Heart right ventricle (tissue), 16 donors: ENCODE results near the gene RFFL. TPM values are rescaled to one million over a fixed set of nuclear protein-coding genes. Genes with fewer than 3 reads are reported as not detected.
"Not testable (repeated sequence)": the region's sequence is repeated elsewhere in the genome, so short reads cannot be mapped to it uniquely, and the experiment has no call there.

ENCODE experiments used
- ATAC-seq, 8 donors: fragments of 200-7000 bp; cut with Tn5 transposase; one replicate each; pipeline ENCODE4 v1.9.1; 2020; ENCODE audit warnings: mild to moderate bottlenecking in 8 of 8, moderate library complexity in 8 of 8, moderate number of reproducible peaks in 1 of 8
- DNase-seq, 2 donors: peaks; one replicate each; pipeline ENCODE4 v3.0.0-alpha.2; 2020
- H3K27ac ChIP-seq, 10 donors: fragments of 200-600 bp; sonication (generic) in 2 of 10; one replicate each; pipeline versions ENCODE4 v1.5.0 to v1.8.0; 2020 to 2022; ENCODE audit warnings: mild to moderate bottlenecking in 3 of 10
- H3K27me3 ChIP-seq, 7 donors: fragments of 200-600 bp; one replicate each; pipeline ENCODE4 v1.8.0; 2021 to 2022; ENCODE audit warnings: mild to moderate bottlenecking in 2 of 7
- H3K36me3 ChIP-seq, 9 donors: fragments of 200-600 bp; sonication (generic) in 1 of 9; one replicate each; pipeline versions ENCODE4 v1.5.0 to v1.8.0; 2020 to 2022; ENCODE audit warnings: mild to moderate bottlenecking in 2 of 9
- H3K4me1 ChIP-seq, 9 donors: fragments of 200-600 bp; sonication (generic) in 1 of 9; one replicate each; pipeline versions ENCODE4 v1.5.0 to v1.8.0; 2020 to 2022; ENCODE audit warnings: mild to moderate bottlenecking in 4 of 9
- H3K4me3 ChIP-seq, 10 donors: fragments of 200-600 bp; sonication (generic) in 2 of 10; one replicate each; pipeline versions ENCODE4 v1.5.0 to v1.8.0; 2020 to 2022; ENCODE audit warnings: mild to moderate bottlenecking in 7 of 10, moderate library complexity in 2 of 10
- H3K9me3 ChIP-seq, 11 donors: fragments of 200-600 bp in 10 of 11; sonication (generic) in 2 of 11; one replicate each; pipeline versions ENCODE4 v1.5.0 to v1.8.0; 2013 to 2022; ENCODE audit warnings: mild to moderate bottlenecking in 2 of 11, control low read depth in 1 of 11, moderate library complexity in 1 of 11
- WGBS, 2 donors: extraction: QIAGEN DNeasy Blood & Tissue Kit; methylation state at CpG; one replicate each; pipeline ENCODE4 v1.1.7; 2013; ENCODE audit warnings: inconsistent platforms in 1 of 2; 5-methylcytosine and 5-hydroxymethylcytosine counted together
- intact Hi-C, 10 donors: fragments of 100-400 bp; cut with DNase I; formaldehyde crosslinking; loops; one replicate each; pipeline versions ENCODE4 v1.11.1 to v1.14.2; 2022
- polyA plus RNA-seq, 2 donors: library from polyadenylated mRNA; stranded (reverse); fragments of 200-250 nt; gene quantifications; one replicate each; pipeline ENCODE4 v1.2.3, GENCODE V29; 2013
- total RNA-seq, 10 donors: library from RNA; stranded (reverse); fragmentation: NEBNext Ultra II Directional in 3 of 10; extraction: Animal tissue kit (Norgen Biotek cat#: 25700) in 3 of 10; gene quantifications; one replicate each; pipeline versions ENCODE4 v1.2.1 to v1.2.4, GENCODE V29; 2021 to 2023
- TF ChIP-seq, protein P1 (sequence below), 9 donors: fragments of 200-600 bp; sonication (generic) in 2 of 9; IDR thresholded peaks; one replicate each; pipeline versions ENCODE4 v1.5.0 to v1.8.0; 2021 to 2022; ENCODE audit warnings: antibody characterized with exemption in 9 of 9, mild to moderate bottlenecking in 5 of 9, moderate library complexity in 1 of 9
- donor health status: Arrhythmogenic right ventricular cardiomyopathy.
- donor health status: ischemic (EF 13 %, LVEDD 7.1; RV severe dilation, severe dysfunction).
- donor health status: healthy with polysubstance abuse.
- donor health status: DM: no; HTN: yes; CAD: no.
- donor health status: DM: no; HTN: no; CAD: no.
- donor health status: ischemic (EF 25% LVEDD 6.9; RV normal size, moderate dysfunction).
- donor health status: ischemic (EF 25% LVEDD 5.7; RV mildly dilated, moderate dysfunction).
- donor health status: healthy.
- donor health status: DM: yes; HTN: yes; CAD: no.
- donor health status: Ischemic cardiomyopathy.
- donor health status: ischemic (EF 35%, LVEDD 5.7; RV mildly dilated, moderate dysfunction).
- donor health status: nonischemic (EF 11% LVEDD 7.7; RV severe dilation, severe dysfunction).
- donor health status: DM: yes; HTN: yes; CAD: no.
- donor health status: PGD.
- donor health status: ischemic (EF 29% LVEDD 5.4; RV normal size, mild dysfunction).
- donor health status: nonischemic (EF 23%, LVEDD 6.1; RV moderate dilation, normal function).

RFFL gene
- total and polyA plus RNA-seq, 12 donors = 2.3 to 19.3 (median 13.5) TPM

DNA sequence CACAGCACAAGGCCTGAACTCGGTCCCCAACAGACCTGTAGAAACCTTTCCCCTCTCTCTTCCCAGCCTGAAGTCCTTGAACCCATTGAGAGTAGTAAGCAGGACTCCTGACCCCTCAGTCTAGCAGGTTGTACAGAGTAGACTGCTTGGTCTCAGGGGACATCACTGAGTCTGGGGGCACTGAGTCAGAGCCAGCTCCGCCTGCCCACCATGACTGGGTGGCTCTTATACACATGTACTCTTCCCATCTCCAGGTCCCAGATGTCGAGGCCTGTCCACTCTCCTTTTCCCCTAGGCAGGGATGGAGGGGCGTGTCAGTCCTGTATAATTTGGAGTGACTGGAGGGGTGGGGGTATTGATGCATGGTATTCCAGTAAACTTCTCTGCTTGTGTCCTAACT is 59.7 kb downstream of the RFFL start:
- ATAC-seq (no peak), DNase-seq (no peak)
- Histone ChIP-seq H3K36me3 (peaks cover 0 to 95% (median 17%) of the 10 kb centered on the region in 9 donors), H3K27me3 (no peaks in the 10 kb centered on the region), H3K4me1 (peaks cover 0 to 19% (median 7%) of the 10 kb centered on the region in 9 donors), H3K27ac (peak overlapping the region in 1 of 10 donors; percentile 49), H3K4me3 (no peak overlapping the region), H3K9me3 (no peaks in the 10 kb centered on the region)
- TF ChIP-seq, protein P1, sequence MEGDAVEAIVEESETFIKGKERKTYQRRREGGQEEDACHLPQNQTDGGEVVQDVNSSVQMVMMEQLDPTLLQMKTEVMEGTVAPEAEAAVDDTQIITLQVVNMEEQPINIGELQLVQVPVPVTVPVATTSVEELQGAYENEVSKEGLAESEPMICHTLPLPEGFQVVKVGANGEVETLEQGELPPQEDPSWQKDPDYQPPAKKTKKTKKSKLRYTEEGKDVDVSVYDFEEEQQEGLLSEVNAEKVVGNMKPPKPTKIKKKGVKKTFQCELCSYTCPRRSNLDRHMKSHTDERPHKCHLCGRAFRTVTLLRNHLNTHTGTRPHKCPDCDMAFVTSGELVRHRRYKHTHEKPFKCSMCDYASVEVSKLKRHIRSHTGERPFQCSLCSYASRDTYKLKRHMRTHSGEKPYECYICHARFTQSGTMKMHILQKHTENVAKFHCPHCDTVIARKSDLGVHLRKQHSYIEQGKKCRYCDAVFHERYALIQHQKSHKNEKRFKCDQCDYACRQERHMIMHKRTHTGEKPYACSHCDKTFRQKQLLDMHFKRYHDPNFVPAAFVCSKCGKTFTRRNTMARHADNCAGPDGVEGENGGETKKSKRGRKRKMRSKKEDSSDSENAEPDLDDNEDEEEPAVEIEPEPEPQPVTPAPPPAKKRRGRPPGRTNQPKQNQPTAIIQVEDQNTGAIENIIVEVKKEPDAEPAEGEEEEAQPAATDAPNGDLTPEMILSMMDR (IDR thresholded peaks at IDR 0.05) = no peak
- intact Hi-C loops = no loop called here
- WGBS, 2 donors = 89 to 93% methylated on average over 4 of the region's 4 CpGs

DNA sequence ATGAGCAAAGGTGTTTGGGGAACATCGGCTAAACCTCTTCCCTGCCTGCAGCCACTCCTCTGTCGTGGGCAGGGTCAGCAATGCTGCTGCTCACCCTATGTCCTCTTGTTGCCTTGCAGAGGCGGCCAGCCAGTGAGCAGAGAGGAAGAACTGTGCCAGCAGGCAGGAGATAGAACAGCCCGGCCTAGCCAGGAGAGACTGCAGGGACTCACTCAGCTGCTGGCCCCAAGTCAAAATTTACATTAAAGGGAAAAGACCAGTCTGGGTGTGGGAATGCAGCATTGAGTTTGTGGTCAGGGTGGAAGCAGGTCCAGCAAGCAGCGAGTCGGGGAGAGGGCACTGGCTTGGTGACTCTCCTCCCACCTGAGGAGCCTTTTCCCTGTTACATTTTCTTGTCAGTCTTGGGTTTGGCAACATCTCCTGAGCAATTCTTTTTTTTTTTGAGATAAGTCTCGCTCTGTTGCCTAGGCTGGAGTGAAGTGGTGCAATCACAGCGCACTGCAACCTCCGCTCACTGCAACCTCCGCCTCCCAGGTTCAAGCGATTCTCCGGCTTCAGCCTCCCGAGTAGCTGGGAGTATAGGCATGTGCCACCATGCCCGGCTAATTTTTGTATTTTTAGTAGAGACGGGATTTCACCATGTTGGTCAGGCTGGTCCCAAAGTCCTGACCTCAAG is 60.5 kb downstream of the RFFL start:
- H3K27ac ChIP-seq = peak overlapping the region in 8 of 10 donors; percentile 20 to 56 (median 42)
- intact Hi-C loops = no loop called here
- H3K27me3 ChIP-seq = no peaks in the 10 kb centered on the region
- peak; percentile 42 to 52 for DNase-seq
- H3K4me3 ChIP-seq = no peak overlapping the region
- TF ChIP-seq, protein P1 (IDR thresholded peaks at IDR 0.05) = no peak
- 63 to 76% methylated on average over 15 of the region's 15 CpGs for WGBS, 2 donors
- ATAC-seq = peak; percentile 72 to 92 (median 80)
- H3K9me3 ChIP-seq = no peaks in the 10 kb centered on the region
- peaks cover 0 to 26% (median 12%) of the 10 kb centered on the region in 9 donors for H3K4me1 ChIP-seq
- peaks cover 0 to 97% (median 21%) of the 10 kb centered on the region in 9 donors for H3K36me3 ChIP-seq

DNA sequence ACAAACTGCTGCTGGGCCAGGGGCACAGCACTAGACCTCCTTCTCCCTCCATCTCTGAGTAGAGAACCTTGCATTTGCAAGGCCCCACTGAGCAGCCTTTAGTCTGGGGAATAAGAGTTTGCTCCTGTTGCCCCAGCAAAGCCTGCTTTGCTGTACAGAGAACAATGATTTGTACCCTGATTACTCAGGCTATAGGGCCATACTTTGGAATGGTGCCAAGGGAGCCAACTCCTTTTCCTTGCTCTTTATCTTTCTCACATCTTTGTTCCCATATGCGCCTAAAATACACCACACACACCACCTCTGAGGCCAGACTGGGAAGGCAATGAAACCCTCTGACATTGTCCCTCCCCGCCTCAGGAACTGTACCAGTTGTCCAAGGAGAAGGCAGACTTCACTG is 62.0 kb downstream of the RFFL start:
- DNase-seq (no peak), ATAC-seq (no peak)
- Histone ChIP-seq H3K9me3 (no peaks in the 10 kb centered on the region), H3K4me3 (no peak overlapping the region), H3K27ac (peak overlapping the region in 1 of 10 donors; percentile 28), H3K27me3 (no peaks in the 10 kb centered on the region), H3K4me1 (peaks cover 9 to 39% (median 24%) of the 10 kb centered on the region in 9 donors), H3K36me3 (peaks cover 0 to 96% (median 24%) of the 10 kb centered on the region in 9 donors)
- TF ChIP-seq, protein P1 (IDR thresholded peaks at IDR 0.05) = no peak
- intact Hi-C loops = no loop called here
- WGBS, 2 donors = 83 to 87% methylated on average over 2 of the region's 2 CpGs

DNA sequence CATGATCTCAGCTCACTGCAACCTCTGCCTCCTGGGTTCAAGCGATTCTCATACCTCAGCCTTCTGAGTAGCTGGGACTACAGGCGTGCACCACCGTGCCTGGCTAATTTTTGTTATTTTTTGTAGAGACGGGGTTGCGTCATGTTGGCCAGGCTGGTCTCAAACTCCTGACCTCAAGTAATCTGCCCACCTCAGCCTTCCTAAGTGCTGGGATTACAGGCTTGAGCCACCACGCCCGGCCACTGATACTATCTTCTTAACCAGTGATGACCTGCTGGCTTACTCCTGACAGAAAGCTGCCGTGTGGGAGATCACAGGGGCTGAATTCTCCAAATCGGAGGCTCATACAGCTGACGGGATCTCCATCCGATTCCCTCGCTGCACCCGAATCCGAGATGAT is 62.5 kb downstream of the RFFL start:
- H3K27me3 ChIP-seq, intact Hi-C loops, H3K4me3 ChIP-seq, H3K9me3 ChIP-seq, DNase-seq, H3K27ac ChIP-seq, ATAC-seq: not testable (repeated sequence)
- WGBS, 2 donors = 91 to 93% methylated on average over 14 of the region's 14 CpGs
- Histone ChIP-seq H3K36me3 (peaks cover 0 to 96% (median 24%) of the 10 kb centered on the region in 9 donors), H3K4me1 (peaks cover 9 to 40% (median 27%) of the 10 kb centered on the region in 9 donors)

DNA sequence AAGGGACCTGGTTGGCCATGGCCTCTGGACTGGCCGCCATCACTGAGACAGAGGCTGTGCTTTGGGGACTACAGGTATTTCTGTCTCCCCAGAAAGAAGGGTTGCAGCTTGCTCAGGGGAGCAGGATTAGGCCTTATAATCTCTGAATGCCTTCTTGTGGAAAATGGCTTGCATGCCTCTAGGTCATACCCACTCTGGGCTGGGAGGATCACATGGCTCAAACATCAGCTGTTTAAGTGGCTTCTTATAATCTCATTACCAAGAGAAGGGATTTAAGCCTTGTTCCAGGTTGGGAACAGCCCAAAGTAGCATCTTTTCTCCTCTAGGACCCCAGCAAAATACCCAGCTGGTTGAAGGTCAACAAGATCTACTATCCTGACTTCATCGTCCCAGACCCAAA is 64.1 kb downstream of the RFFL start:
- DNase-seq (no peak), ATAC-seq (no peak)
- peaks cover 9 to 40% (median 27%) of the 10 kb centered on the region in 9 donors for H3K4me1 ChIP-seq
- peaks cover 0 to 96% (median 37%) of the 10 kb centered on the region in 9 donors for H3K36me3 ChIP-seq
- intact Hi-C loops = loop anchor here in 9 of 10 donors (2.0 to 10.0 kb wide), 7 partner anchors 85 to 125 kb away; partner anchors contain the start of genes RAD51D (in 4 of the 9) and FNDC8 (in 1 of the 9)
- H3K27ac ChIP-seq = no peak overlapping the region
- 96 to 99% methylated on average over 2 of the region's 2 CpGs for WGBS, 2 donors
- H3K9me3 ChIP-seq = no peaks in the 10 kb centered on the region
- TF ChIP-seq, protein P1 (IDR thresholded peaks at IDR 0.05) = no peak
- H3K27me3 ChIP-seq = no peaks in the 10 kb centered on the region
- H3K4me3 ChIP-seq = no peak overlapping the region
